GM19324 (cell line): ENCODE measurements around the gene DOCK3.
"Not testable (repeated sequence)": the region's sequence is repeated elsewhere in the genome, so short reads cannot be mapped to it uniquely, and the experiment has no call there.

Experiments
- ATAC-seq: cut with Tn5 transposase; IDR thresholded peaks from one replicate; pipeline ENCODE4 v1.9.1; 2021; ENCODE audit warnings: mild to moderate bottlenecking, moderate library complexity; ENCODE audit not compliant: unreplicated experiment, low FRiP score

DOCK3 gene

DNA sequence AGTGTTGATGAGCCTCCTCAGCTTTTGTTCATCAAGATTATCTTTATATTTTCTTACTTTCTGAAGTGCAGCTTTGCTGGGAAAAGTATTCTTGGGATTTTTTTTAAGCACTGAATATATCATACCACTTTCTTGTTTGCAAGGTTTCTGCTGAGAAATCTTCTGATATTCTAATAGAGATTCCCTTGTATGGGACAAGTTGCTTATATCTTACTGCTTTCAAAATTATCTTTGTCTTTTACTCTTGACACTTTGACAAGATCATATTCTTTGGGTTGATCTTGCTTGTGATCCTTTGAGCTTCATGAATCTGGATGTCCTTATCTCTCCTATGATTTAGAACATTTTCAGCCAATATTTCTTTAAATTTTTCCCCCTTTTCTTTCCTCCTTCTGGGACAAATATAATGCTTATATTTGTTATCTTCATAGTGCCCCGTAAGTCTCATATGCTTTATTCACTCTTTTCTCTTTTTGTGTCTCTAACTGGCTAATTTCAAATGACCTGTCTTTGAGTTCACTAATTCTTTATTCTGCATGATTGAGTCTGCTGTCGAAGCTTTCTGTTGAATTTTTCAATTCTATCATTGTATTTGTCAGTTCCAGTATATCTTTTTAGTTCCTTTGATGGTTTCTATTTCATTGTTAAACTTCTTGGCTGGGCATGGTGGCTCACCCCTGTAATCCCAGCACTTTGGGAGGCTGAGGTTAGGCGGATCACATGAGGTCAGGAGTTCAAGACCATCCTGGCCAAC, 499.0 kb downstream of the DOCK3 start:
- no peak for ATAC-seq

DNA sequence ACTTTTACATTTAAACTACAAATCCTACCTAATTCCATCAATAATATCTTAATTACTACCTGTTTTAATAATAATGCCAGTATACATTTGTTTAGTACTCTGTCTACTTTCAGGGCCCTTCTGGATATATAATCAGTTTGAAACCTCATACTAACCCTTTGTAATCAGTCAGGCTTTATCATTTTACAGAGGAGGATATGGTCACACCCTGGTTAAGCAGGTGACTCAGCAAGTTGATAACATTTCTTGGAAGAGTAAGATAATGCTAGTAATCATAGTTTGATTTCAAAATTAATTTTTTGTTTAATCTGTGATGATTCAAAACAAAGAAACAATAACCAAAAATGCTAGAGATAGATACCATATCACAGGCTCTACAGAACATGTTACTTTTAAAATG, 502.2 kb downstream of the DOCK3 start:
- ATAC-seq, result no peak

DNA sequence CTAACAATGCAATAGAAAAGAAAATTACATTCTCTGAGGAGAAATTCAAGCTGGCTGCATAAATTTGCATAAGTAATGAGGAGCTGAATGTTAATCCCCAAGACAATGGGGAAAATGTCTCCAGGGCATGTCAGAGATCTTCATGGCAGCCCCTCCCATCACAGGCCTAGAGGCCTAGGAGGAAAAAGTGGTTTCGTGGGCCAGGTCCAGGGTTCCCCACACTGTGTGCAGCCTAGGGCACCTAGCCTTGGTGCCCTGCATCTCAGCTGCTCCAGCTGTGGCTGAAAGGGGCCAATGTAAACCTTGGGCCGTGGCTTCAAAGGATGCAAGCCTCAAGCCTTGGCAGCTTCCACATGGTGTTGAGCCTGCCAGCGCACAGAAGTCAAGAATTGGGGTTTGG, 511.7 kb downstream of the DOCK3 start:
- ATAC-seq, result not testable (repeated sequence)

DNA sequence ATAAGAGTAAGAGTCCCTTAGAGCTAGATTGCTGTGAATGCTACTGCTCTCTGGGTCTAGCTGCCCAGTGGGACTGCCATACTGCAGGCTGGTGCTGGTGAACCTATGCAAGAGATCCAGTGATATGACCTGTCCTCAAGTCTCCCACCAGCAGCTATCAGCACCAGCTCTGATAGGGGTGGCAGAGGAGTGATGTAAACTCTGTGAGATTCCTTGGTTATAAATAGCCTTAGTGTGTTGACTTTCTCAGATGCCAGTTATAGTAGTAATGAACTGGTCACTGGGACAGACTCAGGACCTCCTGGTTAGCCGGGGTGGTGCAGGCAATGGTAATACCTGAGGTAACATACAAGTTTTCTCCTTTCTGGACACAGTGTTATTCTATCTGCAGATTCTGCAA, 515.5 kb downstream of the DOCK3 start:
- ATAC-seq, result no peak

DNA sequence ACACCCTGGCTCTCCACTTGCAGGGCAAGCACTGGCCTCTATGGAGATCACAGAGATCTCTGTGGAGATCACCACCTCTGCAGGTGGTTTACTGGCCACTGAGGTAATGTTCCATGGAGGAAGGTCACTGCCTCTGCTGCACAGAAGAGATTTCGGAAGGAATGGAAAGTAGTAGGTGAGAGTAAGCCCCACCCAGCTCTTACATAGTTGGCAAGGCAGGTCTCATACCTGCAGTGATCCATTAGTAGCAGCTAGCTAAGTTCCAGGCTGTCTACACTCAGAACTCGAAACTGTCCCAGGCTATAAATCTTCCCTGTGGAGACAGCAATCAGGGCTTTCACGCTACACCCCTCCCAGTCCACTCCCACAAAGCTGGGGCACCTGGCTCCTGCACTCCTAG, 516.1 kb downstream of the DOCK3 start:
- ATAC-seq, result no peak

DNA sequence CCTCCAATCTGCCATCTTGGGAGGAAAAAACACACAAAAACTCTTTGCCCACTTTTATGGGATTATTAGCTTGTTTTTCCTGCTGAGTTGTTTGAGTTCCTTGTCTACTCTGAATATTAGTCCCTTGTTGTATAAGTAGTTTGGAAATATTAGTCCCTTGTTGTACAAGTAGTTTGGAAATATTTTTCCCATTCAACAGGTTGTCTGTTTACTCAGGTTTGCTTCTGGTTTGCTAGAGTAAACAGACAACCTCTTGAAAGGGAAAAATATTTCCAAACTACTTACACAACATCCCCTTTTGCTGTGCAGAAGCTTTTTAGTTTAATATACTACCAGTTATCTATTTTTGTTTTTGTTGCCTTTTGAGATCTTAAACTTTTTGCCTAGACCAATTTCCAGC, 517.0 kb downstream of the DOCK3 start:
- ATAC-seq, result no peak

DNA sequence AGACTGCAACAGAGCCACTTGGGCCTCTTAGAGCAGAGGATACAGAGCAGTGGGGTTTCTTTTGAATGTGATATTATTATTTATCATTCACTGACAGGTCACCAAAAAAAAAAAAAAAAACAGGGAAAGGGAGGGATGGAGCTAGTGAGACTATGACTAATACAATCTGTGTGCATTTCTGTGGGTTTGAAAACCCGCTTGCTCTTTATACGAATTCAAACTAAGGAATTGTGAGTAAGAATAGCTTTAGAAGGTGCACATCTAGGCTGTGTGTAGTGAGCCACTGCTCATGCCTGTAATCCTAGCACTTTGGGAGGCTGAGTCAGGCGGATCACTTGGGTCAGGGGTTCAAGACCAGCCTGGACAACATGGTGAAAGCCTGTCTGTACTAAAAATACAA, 523.8 kb downstream of the DOCK3 start:
- ATAC-seq, result no peak

- not testable (repeated sequence) for ATAC-seq
Measured at GRCh38 chr3:51199296-51199695, 524.6 kb downstream of the DOCK3 start.

DNA sequence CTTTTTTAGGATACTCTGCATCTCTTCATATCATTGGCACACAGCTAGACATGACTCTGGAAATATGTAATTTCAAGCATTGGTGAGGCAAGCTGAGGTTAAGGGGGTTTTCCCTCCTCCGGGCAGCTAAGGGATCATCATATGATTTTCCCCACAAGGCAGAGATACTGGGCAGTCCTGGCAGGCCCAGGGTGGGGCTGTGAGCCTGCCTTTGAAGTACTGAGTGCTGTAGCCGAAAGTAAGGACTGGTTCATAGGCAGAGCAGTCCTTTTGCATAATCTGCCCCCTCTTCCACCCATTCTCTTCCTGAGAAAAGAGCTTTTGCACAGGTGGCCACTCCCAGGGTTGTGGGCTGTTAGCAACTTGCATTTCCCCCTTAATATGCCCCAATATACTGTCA, 541.6 kb downstream of the DOCK3 start:
- no peak for ATAC-seq

DNA sequence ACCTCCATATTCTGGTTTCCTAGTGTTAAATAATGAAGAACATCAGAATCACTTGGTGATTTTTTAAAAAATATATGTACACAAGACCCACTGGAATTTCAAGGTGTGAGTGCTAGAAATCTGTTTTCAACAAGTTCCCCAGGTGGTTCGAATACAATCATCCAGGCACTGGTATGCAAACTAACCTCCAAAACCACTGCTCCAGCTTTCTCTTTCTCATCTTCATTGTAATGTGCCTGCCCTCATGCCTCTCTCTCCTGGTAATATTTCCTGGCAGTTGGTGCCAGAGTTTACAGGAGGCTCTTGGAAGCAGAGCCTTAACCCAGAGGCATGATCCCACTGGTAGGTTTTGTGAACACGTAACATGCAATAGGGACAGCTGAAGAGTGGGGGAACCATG, 547.2 kb downstream of the DOCK3 start:
- no peak for ATAC-seq

GRCh38 chr3:51224283-51224682, 549.6 kb downstream of the DOCK3 start:
- ATAC-seq, result no peak

GRCh38 chr3:51224843-51225242, 550.1 kb downstream of the DOCK3 start:
- no peak for ATAC-seq

DNA sequence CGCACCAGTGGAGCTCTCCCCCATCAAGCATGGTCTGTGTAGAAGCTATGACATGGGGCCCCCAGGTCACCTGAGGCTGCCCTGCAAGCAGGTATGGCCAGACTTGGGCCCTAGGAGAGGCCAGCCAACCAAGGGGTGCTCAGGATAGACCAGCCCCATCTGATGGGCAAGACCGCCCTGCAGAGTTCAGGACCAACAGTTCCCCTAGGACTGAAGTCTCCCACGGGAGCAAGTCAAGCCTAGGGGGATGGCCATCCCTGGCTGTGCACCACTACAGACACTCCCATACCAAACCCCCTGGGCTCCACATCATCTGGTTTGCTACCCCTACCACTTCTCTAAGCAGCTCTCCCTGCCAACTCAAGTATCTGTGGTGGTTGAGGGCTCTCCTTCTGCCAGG, 568.2 kb downstream of the DOCK3 start:
- ATAC-seq, result no peak

- no peak for ATAC-seq
Measured at GRCh38 chr3:51243924-51244323, 569.2 kb downstream of the DOCK3 start.

DNA sequence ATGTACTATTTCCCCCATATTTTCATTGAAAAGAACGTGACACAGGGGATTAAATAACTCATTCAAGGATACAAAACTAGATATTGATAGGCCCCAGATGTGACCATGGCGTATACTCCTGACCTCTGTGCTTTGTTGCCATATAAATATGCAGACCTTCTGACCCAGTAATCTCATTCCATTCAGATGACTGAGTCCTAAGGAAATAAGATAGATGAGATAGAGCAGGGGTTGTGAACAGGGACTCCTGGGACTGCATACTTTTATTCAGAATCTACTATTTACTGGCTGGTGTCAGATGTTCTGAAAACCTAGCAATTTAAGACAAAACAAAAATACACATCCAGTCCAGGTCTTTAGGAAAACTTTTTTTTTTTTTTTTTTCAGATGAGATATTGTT, 571.1 kb downstream of the DOCK3 start:
- no peak for ATAC-seq

- no peak for ATAC-seq
Measured at GRCh38 chr3:51257870-51258269, 583.1 kb downstream of the DOCK3 start.

DNA sequence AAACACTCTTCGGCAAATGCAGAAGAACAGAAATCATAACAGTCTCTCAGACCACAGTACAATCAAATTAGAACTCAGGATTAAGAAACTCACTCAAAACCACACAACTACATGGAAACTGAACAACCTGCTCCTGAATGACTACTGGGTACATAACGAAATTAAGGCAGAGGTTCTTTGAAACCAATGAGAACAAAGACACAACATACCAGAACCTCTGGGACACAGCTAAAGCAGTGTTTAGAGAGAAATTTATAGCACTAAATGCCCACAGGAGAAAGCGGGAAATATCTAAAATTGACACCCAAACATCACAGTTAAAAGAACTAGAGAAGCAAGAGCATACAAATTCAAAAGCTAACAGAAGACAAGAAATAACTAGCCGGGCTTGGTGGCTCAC, 589.4 kb downstream of the DOCK3 start:
- ATAC-seq, result not testable (repeated sequence)

DNA sequence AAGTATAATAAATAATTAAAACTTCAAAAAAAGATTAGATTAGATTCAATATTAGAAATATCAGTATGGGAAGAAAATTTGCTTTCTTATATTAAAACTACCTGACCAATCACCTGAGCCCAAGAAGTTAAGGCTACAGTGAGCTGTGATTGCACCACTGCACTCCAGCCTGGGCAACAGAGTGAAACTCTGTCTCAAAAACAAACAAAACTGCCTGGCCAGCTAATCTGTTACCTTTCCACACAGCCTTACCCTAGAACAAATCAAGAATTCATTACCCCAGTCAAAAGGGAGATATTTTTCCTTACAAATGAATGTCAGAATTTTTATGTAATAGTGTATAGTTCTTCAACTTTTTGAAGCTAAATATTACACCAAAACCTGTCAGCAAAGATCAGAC, 593.4 kb downstream of the DOCK3 start:
- no peak for ATAC-seq

- ATAC-seq, result no peak
Measured at GRCh38 chr3:51269466-51269865, 594.7 kb downstream of the DOCK3 start.

- ATAC-seq, result no peak
Measured at GRCh38 chr3:51270559-51270958, 595.8 kb downstream of the DOCK3 start.

GRCh38 chr3:51271172-51271571, 596.4 kb downstream of the DOCK3 start:
- ATAC-seq, result no peak

GRCh38 chr3:51274052-51274451, 599.3 kb downstream of the DOCK3 start:
- no peak for ATAC-seq
